Suprapubic skin (tissue), 4 donors: ENCODE measurements around the gene CA9.

Experiments
- EP300 ChIP-seq: sonication (generic); formaldehyde crosslinking; IDR thresholded peaks from one replicate; pipeline ENCODE4 v1.6.1; 2017; ENCODE audit warnings: antibody characterized with exemption
- POLR2AphosphoS5 ChIP-seq, 3 donors: sonication (generic); formaldehyde crosslinking; IDR thresholded peaks; one replicate each; pipeline ENCODE4 v1.6.1; 2017; ENCODE audit warnings: antibody characterized with exemption in 3 of 3

- no peak for TF ChIP-seq POLR2AphosphoS5 (IDR thresholded peaks at IDR 0.05)
- TF ChIP-seq EP300, result no peak
Observed at GRCh38 chr9:35635730-35636129, 38.0 kb upstream of the CA9 start.
